Endothelial cell of umbilical vein (primary cell): ENCODE measurements around the gene MAMDC4. TPM values are rescaled to one million over a fixed set of nuclear protein-coding genes. Genes with fewer than 3 reads are reported as not detected.

Source experiments
- BruUV-seq: library from RNA; stranded (reverse); fragments of 400-500 nt; replicated peaks from 2 replicates; lab custom pipeline; 2021; lab: Mats Ljungman, UMichigan
- CTCF ChIA-PET: fragments of 300-600, 350-600 bp; sonication (Branson Sonifier 250); formaldehyde crosslinking; loops from one replicate; lab custom pipeline; 2021; ENCODE audit warnings: antibody characterized with exemption, inconsistent platforms; lab: Charles Lee
- POLR2A ChIA-PET: fragments of 300-600, 350-600 bp; sonication (Branson Sonifier 250); formaldehyde crosslinking; loops from one replicate; lab custom pipeline; 2021; ENCODE audit warnings: antibody characterized with exemption, inconsistent platforms; lab: Charles Lee
- DNase-seq: peaks from one replicate; pipeline ENCODE4 v3.0.0-alpha.2; 2011; ENCODE audit warnings: low read depth, low spot score
- FAIRE-seq: peaks from 2 replicates; lab custom pipeline; 2011; peaks lifted over from hg19 to GRCh38; lab: Jason Lieb, UNC
- H2AFZ ChIP-seq: 2 replicates; pipeline ENCODE4 v1.6.0; 2012; ENCODE audit warnings: low read depth, low read length, control low read depth, inconsistent platforms
- H3K27ac ChIP-seq: 2 replicates; pipeline ENCODE4 v1.5.1; 2011; ENCODE audit warnings: low read depth, mild to moderate bottlenecking, control low read depth, low read length, moderate library complexity; ENCODE audit not compliant: insufficient read depth
- H3K27me3 ChIP-seq, 2 experiments: 2 replicates each; pipeline versions ENCODE4 v1.6.0 to v1.6.1; 2011; ENCODE audit warnings: low read length in 2 of 2, mixed read lengths in 1 of 2; ENCODE audit not compliant: control insufficient read depth in 2 of 2, insufficient read depth in 2 of 2
- H3K36me3 ChIP-seq, 2 experiments: 2 replicates in 1 of 2; 3 replicates in 1 of 2; pipeline ENCODE4 v1.5.1; 2011; ENCODE audit warnings: low read length in 2 of 2, mild to moderate bottlenecking in 1 of 2, moderate library complexity in 1 of 2; ENCODE audit not compliant: control insufficient read depth in 2 of 2, insufficient read depth in 2 of 2; ENCODE audit errors: extremely low read depth in 1 of 2
- H3K4me1 ChIP-seq: 3 replicates; pipeline ENCODE4 v1.5.1; 2011; ENCODE audit warnings: mild to moderate bottlenecking, low read length; ENCODE audit not compliant: control insufficient read depth, insufficient read depth; ENCODE audit errors: extremely low read depth
- H3K4me2 ChIP-seq: 2 replicates; pipeline ENCODE4 v1.6.1; 2011; ENCODE audit warnings: low read length, control low read depth, mixed read lengths; ENCODE audit not compliant: insufficient read depth
- H3K4me3 ChIP-seq, 3 experiments: fragments of 200-600 bp in 1 of 3; sonication (generic), shearing (Covaris generic) in 1 of 3; replicated peaks in 1 of 3; 2 replicates each; pipeline ENCODE4 v1.5.1; 2011 to 2016; ENCODE audit warnings: control low read depth in 3 of 3, low read length in 3 of 3, mild to moderate bottlenecking in 2 of 3, inconsistent platforms in 1 of 3, low read depth in 1 of 3, moderate library complexity in 1 of 3; ENCODE audit not compliant: insufficient read depth in 1 of 3
- H3K79me2 ChIP-seq: 2 replicates; pipeline ENCODE4 v1.6.0; 2012; ENCODE audit warnings: low read length, inconsistent platforms; ENCODE audit not compliant: control insufficient read depth, insufficient read depth
- H3K9ac ChIP-seq: replicated peaks from 2 replicates; pipeline ENCODE3; 2011; ENCODE audit warnings: low read length, control low read depth; ENCODE audit not compliant: insufficient read depth; ENCODE audit errors: extremely low read depth
- H3K9me1 ChIP-seq: replicated peaks from 3 replicates; pipeline ENCODE4 v1.6.0; 2011; ENCODE audit warnings: mild to moderate bottlenecking, low read length; ENCODE audit not compliant: control insufficient read depth, insufficient read depth; ENCODE audit errors: extremely low read depth
- H3K9me3 ChIP-seq: replicated peaks from 2 replicates; pipeline ENCODE4 v1.5.1; 2012; ENCODE audit warnings: low read length, inconsistent platforms; ENCODE audit not compliant: control insufficient read depth, insufficient read depth
- H4K20me1 ChIP-seq: replicated peaks from 2 replicates; pipeline ENCODE3; 2011; ENCODE audit warnings: mild to moderate bottlenecking, low read length; ENCODE audit not compliant: control insufficient read depth, insufficient read depth; ENCODE audit errors: extremely low read depth
- EZH2 ChIP-seq: IDR thresholded peaks from 2 replicates; pipeline ENCODE4 v1.6.1; 2012; ENCODE audit warnings: borderline replicate concordance, low read depth, mild to moderate bottlenecking, moderate library complexity, low read length, inconsistent platforms; ENCODE audit not compliant: severe bottlenecking
- FOS ChIP-seq: IDR thresholded peaks from 2 replicates; pipeline ENCODE4 v1.6.1; 2011; ENCODE audit warnings: mild to moderate bottlenecking, low read length, moderate library complexity, borderline replicate concordance; ENCODE audit not compliant: insufficient read depth
- GATA2 ChIP-seq: IDR thresholded peaks from 2 replicates; pipeline ENCODE4 v1.7.0; 2011; ENCODE audit warnings: low read depth, mild to moderate bottlenecking, moderate library complexity, mixed read lengths, low read length; ENCODE audit not compliant: insufficient read length, insufficient read depth
- JUN ChIP-seq: IDR thresholded peaks from 2 replicates; pipeline ENCODE4 v1.6.1; 2011; ENCODE audit warnings: borderline replicate concordance, low read depth; ENCODE audit not compliant: insufficient read length, insufficient read depth
- MYC ChIP-seq: IDR thresholded peaks from one replicate; pipeline ENCODE4 v1.6.1; 2011; ENCODE audit warnings: mild to moderate bottlenecking, low read depth, low read length
- POLR2A ChIP-seq: IDR thresholded peaks from 2 replicates; pipeline ENCODE4 v1.6.1; 2012; ENCODE audit warnings: low read depth, mild to moderate bottlenecking, control low read depth, low read length
- POLR2AphosphoS5 ChIP-seq: IDR thresholded peaks from 2 replicates; pipeline ENCODE4 v1.6.1; 2012; ENCODE audit warnings: low read depth, mild to moderate bottlenecking, control low read depth, low read length, moderate library complexity; ENCODE audit not compliant: insufficient read depth
- dilution Hi-C: fragments of 300-500 bp; cut with MboI; formaldehyde crosslinking; loops from one replicate; pipeline ENCODE4 v1.15.0; 2019; ENCODE audit warnings: low sequenced_read_pairs; ENCODE audit not compliant: extremely low pct_ligation_motif_present
- intact Hi-C: fragments of 100-400 bp; cut with micrococcal nuclease; formaldehyde crosslinking; loops from one replicate; pipeline ENCODE4 v1.10.0; 2022
- polyA plus RNA-seq, 4 experiments: library from polyadenylated mRNA; depleted of rRNA in 3 of 4; stranded (reverse) in 3 of 4; unstranded in 1 of 4; fragments of >200 nt; gene quantifications; 2 replicates each; pipeline versions ENCODE4 v1.2.1 to v1.2.3, GENCODE V29; 2011 to 2012; ENCODE audit warnings: missing spikeins in 1 of 4
- total RNA-seq: library from RNA; stranded (reverse); gene quantifications from 2 replicates; pipeline ENCODE4 v1.2.3, GENCODE V29; 2021
- TF ChIP-seq, protein P1 (sequence below): IDR thresholded peaks from 2 replicates; pipeline ENCODE4 v1.6.1; 2011; ENCODE audit not compliant: insufficient read depth, insufficient read length
- TF ChIP-seq, protein P2 (sequence below), 2 donors: IDR thresholded peaks; 1 replicate in 1 of 2; 2 replicates in 1 of 2; pipeline ENCODE4 v1.5.1; 2011; ENCODE audit warnings: low read length in 2 of 2, mild to moderate bottlenecking in 2 of 2, moderate library complexity in 2 of 2, control low read depth in 1 of 2, inconsistent platforms in 1 of 2, low read depth in 1 of 2; ENCODE audit not compliant: insufficient read depth in 1 of 2; ENCODE audit errors: extremely low read depth in 1 of 2

MAMDC4 gene
- total and polyA plus RNA-seq, 2 donors (not counting 3 experiments of a cell fraction or from before 2014, with no cell fraction given), result 3.6 to 7.2 TPM

DNA sequence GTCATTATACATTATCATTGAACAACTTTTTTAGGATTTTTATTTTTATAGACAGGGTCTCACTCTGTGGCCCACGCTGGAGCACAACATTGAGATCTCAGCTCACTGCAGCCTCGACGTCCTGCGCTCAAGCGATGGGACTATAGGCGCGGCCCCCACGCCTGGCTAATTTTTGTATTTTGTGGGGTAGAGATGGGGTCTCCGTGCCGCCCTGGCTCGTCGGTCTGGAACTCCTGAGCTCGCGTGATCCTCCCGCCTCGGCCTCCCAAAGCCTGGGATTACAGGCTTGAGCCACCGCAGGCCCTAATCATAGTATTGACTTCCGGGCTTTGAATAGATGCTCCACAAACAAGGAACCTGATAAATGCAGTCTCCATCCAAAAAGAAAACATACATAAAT lies 15.3 kb downstream of the MAMDC4 start:
- ChIA-PET POLR2A (no interaction called here), CTCF (no interaction called here)
- Histone ChIP-seq H3K4me1 (peaks cover 6% of the 10 kb centered on the region), H3K36me3 (peaks cover 8 to 12% of the 10 kb centered on the region in 2 experiments), H3K9me1 (no peaks in the 10 kb centered on the region), H3K79me2 (peaks cover 24% of the 10 kb centered on the region), H3K4me3 (no peak overlapping the region), H4K20me1 (no peaks in the 10 kb centered on the region), H3K4me2 (no peak overlapping the region), H2AFZ (no peak overlapping the region), H3K27me3 (no peaks in the 10 kb centered on the region), H3K9ac (no peak overlapping the region), H3K9me3 (no peaks in the 10 kb centered on the region), H3K27ac (no peak overlapping the region)
- TF ChIP-seq, protein P1, sequence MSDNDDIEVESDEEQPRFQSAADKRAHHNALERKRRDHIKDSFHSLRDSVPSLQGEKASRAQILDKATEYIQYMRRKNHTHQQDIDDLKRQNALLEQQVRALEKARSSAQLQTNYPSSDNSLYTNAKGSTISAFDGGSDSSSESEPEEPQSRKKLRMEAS, result no peak
- TF ChIP-seq POLR2AphosphoS5 (no peak), GATA2 (no peak), FOS (no peak), POLR2A (no peak), EZH2 (no peak), MYC (no peak), JUN (no peak)
- TF ChIP-seq, protein P2, sequence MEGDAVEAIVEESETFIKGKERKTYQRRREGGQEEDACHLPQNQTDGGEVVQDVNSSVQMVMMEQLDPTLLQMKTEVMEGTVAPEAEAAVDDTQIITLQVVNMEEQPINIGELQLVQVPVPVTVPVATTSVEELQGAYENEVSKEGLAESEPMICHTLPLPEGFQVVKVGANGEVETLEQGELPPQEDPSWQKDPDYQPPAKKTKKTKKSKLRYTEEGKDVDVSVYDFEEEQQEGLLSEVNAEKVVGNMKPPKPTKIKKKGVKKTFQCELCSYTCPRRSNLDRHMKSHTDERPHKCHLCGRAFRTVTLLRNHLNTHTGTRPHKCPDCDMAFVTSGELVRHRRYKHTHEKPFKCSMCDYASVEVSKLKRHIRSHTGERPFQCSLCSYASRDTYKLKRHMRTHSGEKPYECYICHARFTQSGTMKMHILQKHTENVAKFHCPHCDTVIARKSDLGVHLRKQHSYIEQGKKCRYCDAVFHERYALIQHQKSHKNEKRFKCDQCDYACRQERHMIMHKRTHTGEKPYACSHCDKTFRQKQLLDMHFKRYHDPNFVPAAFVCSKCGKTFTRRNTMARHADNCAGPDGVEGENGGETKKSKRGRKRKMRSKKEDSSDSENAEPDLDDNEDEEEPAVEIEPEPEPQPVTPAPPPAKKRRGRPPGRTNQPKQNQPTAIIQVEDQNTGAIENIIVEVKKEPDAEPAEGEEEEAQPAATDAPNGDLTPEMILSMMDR (IDR thresholded peaks at IDR 0.05; ENCODE audit: extremely low read depth in 1 of 2, insufficient read depth in 1 of 2, low read depth in 1 of 2, low read length in 2 of 2), result no peak
- no TSS peak for BruUV-seq
- no peak for DNase-seq
- dilution Hi-C loops (no loop called here), intact Hi-C loops (loop anchor here (5.0 kb wide), 1 partner anchor 70 kb away; no protein-coding TSS in a partner anchor)
- FAIRE-seq, result no peak
